Panc1 (cell line): Measurements from ENCODE around the gene EMILIN3. TPM values are rescaled to one million over a fixed set of nuclear protein-coding genes. Genes with fewer than 3 reads are reported as not detected.

Experiments used
- total RNA-seq: library from RNA; stranded (reverse); gene quantifications from one replicate; pipeline ENCODE4 v1.2.1, GENCODE V29; 2021; ENCODE audit not compliant: unreplicated experiment

Gene EMILIN3
- total RNA-seq, 1 experiment from 2014 or later, result 0.54 TPM

Other genes with a start within 250 kb of the EMILIN3 start
- 159 TPM for gene PLCG1, start 229.3 kb downstream of the EMILIN3 start, total RNA-seq
- gene ZHX3, start 49.1 kb downstream of the EMILIN3 start, total RNA-seq, result 19.8 TPM
- gene LPIN3, start 26.0 kb downstream of the EMILIN3 start, total RNA-seq, result 21.0 TPM